Ishikawa (cell line): Measurements from ENCODE around the gene TBC1D16.

Experiments
- CEBPB ChIP-seq: IDR thresholded peaks from 2 replicates; pipeline ENCODE4 v1.6.1; 2012
- EP300 ChIP-seq: IDR thresholded peaks from 2 replicates; pipeline ENCODE4 v1.6.1; 2012; ENCODE audit warnings: borderline replicate concordance
- MAX ChIP-seq: IDR thresholded peaks from 2 replicates; pipeline ENCODE4 v1.6.1; 2012
- RAD21 ChIP-seq: IDR thresholded peaks from 2 replicates; pipeline ENCODE4 v1.6.1; 2012; ENCODE audit warnings: low read depth
- TAF1 ChIP-seq: IDR thresholded peaks from 2 replicates; pipeline ENCODE4 v1.6.1; 2012; ENCODE audit warnings: low read depth, mild to moderate bottlenecking
- TCF12 ChIP-seq: IDR thresholded peaks from 2 replicates; pipeline ENCODE4 v1.6.1; 2012; ENCODE audit warnings: low read depth
- USF1 ChIP-seq: IDR thresholded peaks from 2 replicates; pipeline ENCODE4 v1.6.1; 2012
- YY1 ChIP-seq: IDR thresholded peaks from 2 replicates; pipeline ENCODE4 v1.6.1; 2012; ENCODE audit warnings: low read depth
- TF ChIP-seq, protein P1 (sequence below): IDR thresholded peaks from 2 replicates; pipeline ENCODE4 v1.6.1; 2012; ENCODE audit warnings: low read depth, mild to moderate bottlenecking

- TF ChIP-seq RAD21 (no peak), MAX (no peak), TAF1 (no peak), TCF12 (no peak), CEBPB (no peak), USF1 (no peak), YY1 (no peak), EP300 (no peak)
- TF ChIP-seq, protein P1, sequence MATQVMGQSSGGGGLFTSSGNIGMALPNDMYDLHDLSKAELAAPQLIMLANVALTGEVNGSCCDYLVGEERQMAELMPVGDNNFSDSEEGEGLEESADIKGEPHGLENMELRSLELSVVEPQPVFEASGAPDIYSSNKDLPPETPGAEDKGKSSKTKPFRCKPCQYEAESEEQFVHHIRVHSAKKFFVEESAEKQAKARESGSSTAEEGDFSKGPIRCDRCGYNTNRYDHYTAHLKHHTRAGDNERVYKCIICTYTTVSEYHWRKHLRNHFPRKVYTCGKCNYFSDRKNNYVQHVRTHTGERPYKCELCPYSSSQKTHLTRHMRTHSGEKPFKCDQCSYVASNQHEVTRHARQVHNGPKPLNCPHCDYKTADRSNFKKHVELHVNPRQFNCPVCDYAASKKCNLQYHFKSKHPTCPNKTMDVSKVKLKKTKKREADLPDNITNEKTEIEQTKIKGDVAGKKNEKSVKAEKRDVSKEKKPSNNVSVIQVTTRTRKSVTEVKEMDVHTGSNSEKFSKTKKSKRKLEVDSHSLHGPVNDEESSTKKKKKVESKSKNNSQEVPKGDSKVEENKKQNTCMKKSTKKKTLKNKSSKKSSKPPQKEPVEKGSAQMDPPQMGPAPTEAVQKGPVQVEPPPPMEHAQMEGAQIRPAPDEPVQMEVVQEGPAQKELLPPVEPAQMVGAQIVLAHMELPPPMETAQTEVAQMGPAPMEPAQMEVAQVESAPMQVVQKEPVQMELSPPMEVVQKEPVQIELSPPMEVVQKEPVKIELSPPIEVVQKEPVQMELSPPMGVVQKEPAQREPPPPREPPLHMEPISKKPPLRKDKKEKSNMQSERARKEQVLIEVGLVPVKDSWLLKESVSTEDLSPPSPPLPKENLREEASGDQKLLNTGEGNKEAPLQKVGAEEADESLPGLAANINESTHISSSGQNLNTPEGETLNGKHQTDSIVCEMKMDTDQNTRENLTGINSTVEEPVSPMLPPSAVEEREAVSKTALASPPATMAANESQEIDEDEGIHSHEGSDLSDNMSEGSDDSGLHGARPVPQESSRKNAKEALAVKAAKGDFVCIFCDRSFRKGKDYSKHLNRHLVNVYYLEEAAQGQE = no peak
Observed at GRCh38 chr17:79927136-79927661, 108.5 kb downstream of the TBC1D16 start.
